GM21723 (cell line): Measurements from ENCODE around the gene TH.
"Not testable (repeated sequence)": the region's sequence is repeated elsewhere in the genome, so short reads cannot be mapped to it uniquely, and the experiment has no call there.

Experiments
- ATAC-seq: cut with Tn5 transposase; IDR thresholded peaks from one replicate; pipeline ENCODE4 v1.9.1; 2021; ENCODE audit warnings: mild to moderate bottlenecking, moderate library complexity; ENCODE audit not compliant: unreplicated experiment

Gene TH

DNA sequence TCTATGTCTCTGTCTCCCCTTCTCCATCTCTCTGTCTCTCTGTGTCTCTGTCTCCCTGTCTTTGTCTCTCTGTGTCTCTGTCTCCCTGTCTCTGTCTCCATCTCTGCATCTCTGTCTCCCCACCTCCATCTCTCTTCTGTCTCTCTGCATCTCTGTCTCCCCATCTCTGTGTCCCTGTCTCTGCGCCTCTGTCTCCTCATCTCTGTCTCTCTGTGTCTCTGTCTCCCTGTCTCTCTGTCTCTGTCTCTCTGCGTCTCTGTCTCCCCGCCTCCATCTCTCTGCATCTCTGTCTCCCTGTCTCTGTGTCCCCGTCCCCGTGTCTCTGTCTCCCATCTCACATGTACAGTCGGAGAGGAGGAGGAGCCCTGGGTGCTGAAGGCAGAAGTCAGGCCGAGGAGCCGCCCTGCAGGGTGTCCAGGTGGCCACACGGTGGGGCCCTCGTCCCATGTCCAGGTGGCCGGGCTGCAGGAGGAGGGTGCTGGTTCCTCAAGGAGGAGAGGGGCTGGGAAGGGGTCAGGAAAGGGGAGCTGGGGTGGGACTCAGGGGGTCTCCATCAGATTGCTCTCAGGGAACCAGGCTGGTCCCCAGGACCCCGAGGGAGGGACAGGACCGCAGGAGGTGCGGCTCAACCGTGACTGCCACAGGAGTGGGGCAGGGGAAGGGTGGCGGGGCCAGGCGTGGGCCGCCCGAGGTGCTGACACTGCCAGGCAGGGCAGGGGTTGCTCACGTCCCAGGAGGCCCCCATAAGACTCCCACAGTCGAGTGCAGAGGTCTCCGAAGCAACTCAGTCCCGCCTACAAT, 25.6 kb upstream of the TH start:
- no peak for ATAC-seq

DNA sequence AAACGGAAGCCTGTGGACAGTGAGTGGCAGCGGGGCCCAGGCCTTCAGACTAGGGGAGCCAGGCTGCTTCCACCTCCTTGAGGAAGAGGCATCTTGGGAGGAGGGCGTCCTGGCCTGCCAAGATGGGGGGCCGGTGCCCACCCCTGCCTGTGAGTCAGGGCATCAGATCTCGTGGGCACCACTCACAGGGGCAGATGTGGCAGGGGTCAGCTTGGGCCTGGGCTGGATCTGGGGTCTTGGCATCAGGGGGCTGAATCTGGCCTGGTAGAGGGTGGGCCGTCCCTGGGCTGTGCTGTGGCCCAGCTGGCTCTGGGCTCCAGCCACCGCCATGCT, 24.1 kb upstream of the TH start:
- no peak for ATAC-seq

DNA sequence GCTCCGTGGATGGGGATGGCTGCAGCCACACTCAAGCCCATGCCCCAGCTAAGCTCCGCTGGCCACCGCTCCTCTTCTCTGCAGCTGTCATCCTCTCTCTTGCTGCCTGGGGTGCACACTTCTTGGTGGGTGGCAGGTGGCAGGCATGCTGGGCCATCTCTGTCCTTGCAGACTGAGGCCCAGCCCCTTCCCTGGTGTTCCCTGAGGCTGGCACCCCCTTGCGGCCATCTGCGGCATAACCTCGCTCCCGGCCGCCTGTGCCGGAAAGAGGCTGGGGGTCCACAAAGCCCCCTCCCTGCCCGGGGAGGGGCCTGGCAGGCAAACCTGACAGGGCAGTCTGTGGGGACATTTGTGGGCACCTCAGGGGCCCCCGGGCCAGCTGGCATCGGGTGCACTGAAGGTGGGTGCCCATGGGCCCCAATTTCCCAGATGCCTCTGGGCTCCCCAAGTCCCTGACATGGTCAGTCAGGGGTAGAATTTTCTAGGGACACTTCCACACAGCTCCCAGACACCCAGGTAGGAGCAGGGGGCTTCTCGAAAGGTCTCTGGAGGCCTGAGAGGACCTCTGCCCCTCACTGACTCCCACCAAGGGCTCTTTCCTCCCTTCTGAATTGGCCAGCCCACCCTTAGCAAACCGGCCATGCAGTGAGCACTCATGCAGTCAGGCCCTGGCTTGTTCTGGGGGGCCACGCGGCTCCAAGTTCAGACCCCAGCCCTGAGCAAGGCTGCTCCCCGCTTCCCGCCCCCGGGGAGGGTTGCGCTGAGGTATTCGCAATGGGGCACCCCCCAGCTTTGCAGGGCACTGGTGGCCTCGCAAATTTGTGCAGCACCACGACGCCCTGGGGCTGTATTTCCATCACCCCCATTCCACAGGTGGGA, 23.5 kb upstream of the TH start:
- ATAC-seq: no peak

DNA sequence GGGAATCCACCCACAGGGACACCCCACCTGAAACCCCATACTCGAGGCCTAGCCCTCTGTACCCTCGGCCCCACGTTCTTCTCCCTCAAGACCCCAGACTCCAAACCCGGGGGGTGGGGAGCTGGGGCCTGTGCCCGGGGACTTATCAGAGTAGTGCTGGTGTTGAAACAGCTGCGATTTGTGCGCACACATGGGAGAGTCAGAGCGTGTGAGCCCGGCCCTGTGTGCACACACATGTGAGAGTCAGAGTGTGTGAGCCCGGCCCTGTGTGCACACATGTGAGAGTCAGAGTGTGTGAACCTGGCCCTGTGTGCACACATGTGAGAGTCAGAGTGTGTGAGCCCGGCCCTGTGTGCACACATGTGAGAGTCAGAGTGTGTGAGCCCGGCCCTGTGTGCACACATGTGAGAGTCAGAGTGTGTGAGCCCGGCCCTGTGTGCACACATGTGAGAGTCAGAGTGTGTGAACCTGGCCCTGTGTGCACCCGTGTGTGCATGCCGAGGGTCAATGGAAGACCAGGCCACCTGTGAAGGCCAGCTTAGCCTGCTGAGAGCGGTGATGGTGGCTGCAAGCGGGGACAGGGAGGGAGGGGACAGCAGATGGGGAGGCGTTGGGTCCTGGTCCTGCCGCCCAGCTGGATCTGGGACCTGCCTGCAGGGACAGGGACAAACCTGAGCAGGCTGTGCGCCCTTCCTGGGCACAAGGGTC, 22.4 kb upstream of the TH start:
- not testable (repeated sequence) for ATAC-seq

DNA sequence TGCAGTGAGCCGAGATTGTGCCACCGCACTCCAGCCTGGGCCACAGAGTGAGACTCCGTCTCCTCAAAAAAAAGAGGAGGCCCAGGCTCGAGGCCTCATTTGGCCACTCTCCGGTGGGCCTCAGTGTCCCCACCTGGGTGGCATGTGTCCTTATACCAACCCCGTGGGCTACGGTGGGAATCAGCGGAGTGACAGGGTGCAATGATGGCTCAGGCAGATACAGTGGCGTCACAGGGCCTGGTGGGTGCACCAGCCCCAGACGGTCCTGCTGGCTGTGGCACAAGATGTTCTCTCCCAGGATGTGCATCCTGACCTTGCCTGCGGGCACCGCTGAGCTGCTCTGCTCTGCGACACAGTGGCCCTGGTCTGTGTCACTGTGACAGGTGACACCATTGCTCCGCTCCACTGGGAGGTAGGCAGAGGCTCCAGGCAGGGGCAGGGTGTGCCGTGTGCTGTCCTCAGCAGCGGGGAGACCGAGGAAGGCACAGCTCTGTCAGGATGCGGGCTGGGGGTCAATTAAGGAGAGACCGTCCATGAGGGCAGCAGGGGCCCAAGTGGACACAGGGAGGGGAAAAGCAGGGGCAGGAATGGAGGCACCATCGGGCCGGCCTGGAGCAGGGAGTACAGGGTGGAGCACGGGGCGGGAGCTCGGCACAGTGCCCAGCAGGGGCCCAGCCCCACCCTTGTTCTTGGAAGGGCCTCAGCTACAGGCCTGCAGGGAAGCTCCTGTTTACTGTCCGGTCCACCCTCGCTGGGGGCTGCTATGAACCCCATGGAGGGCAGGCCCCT, 21.7 kb upstream of the TH start:
- no peak for ATAC-seq

DNA sequence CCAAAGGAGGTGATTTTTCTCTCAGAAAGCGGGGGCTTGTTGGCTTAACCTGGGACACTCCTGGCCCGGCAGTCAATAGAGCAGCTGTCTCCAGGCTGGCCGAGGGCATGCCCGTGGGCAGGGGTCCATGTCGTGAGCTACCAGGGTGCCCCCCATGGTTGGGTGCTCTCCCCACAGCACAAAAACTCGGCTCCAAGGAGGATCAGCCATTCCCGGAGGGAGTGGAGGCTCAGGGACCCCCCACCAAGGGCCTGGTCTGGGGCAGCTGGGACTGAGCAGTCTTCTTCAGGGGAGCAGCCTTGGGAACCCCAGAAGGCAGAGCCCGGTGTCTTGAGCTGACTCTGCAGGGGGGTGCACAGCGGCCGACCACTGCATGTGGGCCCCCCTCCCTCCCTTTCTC, 20.8 kb upstream of the TH start:
- no peak for ATAC-seq

DNA sequence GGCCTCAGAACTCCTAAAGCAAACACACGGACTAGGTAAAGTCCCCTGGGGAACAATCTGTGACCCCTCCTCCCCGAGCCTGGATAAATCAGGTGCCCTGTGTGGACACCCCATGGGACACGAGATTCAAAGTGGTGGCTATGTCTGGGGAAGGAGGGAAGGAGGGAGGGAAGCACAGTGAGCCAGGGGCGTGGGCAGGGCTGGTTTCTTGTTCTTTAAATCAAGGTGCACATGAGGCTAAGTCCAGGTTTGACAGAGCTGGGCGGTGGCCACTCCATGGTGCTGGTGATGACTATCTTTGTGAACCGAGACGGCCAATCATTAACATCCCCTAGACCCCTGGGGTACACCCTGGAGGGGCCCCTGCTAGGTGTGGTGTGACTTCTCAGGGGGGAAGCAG, 20.3 kb upstream of the TH start:
- no peak for ATAC-seq

DNA sequence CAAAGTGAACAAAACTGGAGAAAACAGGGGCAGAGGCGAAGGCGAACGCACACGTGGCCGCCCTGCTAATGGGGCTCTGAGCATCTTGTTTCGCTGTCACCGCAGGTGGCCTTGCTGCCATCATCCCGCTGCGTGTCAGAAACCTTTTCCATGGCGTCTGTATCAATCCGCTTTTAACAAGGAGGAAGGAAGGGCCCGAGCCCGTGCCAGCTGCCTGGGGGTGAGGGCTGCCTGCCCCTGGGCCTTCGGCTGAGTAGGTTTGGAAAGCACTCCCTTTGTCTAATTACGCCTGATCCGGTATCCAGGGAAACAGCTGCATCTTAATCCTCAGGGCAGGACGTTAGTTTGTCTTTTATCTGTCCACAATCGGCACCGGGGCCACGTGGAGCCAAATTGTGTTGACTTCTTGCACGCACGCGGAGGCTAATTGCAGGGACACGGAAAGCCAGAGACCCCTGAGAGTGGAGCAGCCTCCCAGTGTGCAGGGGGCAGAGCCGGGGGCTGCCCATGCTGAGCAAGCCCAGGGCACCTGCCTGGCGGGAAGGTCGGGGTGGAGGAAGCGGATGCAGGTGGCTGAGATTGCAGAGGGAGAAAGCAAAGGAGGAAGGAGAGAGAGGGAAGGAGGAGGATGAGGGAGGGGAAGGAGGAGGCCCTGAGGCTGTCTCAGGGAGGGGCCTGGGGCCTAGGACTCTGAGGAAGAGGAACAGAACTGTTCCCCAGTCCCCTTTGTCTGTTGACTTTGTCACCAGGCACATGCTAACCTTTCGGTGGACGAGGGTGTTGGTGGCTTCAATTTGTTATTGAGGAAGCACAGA, 19.2 kb upstream of the TH start:
- no peak for ATAC-seq

DNA sequence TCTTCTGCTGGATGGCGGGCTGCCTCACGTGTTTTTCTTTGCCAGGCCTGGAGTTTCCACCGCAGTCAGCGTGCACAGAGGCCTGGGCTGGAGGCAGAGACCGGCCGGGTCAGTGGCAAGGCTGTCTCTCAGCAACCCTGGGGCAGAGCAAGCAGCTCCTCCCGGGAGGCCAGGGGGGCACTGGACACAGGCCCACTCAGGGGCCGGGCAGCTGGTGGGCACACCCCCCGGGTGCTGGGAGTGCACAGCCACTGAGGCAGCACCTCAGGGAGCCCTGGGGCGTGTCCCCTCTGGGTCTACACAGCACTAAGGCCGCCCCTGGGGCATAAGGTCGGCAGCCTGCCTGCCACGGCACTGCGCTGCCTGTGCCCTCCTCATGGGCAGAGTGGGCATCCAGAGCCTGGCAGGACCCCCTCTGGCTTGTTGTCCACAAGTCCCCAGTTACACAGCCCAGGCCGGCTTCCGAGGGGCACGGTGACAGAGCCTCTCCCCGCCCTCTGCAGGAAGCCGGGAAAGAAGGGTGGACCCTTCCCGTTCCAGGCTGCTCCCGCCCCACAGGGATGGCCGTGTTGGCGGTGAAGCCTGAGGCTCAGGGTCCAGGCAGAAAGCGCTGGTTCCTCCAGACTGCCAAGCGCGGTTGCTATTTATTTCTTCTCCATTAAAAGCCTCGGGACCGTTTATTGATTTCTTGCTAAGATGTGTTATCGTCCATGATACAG, 18.5 kb upstream of the TH start:
- no peak for ATAC-seq

DNA sequence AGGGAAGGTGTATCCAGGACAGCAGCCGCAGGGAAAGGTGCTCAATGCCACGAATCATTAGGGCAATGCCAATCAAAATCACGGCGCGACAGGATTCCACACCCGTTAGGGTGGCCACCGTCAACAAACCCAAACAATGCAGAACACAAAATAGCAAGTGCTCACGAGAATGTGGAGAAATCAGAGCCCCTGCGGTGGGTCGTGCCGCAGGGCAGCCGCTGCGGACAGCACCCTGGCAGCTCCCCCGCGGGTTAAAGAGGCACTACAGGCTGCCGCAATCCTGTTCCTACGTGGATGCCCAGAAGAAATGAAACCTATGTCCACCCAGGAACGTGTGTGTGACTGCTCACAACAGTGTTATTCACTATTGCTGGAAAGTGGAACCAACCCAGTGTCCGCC, 17.1 kb upstream of the TH start:
- ATAC-seq: no peak

DNA sequence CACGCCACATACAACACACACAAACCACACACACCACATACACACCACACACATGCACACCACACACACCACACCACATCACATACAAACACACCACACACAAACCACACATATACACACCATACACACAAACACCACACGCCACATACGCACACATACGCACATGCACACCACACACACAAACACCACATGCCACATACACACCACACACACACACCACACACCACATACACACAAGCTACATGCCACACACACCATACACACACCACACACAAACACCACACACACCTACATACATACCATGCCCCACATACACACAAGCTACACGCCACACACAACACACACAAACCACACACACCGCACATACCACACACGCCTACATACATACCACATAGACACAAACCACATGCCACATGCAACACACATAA, 15.7 kb upstream of the TH start:
- no peak for ATAC-seq

DNA sequence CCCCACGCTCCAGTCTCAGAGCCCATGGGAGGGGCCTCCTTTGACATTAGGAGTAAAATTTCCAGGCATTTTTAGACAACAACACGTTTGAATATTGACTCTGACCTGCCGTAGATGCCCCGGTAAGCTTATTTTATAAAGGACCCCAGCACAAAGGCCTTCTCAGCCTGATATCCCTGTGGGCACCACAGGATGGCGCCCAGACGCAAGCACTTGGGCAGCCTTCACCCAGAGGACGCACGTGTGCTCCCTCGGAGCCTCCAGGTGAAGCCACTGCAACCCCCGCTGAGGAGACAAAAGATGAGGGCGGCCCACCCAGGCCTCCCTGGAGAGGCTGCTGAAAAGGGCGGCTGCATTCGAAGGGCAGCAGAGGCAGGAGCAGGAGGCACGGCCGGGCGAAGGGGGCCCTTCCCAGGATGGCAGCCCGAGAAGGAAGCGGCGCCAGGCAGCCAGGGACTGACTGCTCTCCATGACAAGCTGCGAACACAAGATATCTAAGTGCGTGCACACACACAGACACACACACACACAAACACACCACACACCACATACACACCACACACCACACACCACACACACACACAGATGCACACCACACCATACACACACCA, 15.2 kb upstream of the TH start:
- no peak for ATAC-seq

DNA sequence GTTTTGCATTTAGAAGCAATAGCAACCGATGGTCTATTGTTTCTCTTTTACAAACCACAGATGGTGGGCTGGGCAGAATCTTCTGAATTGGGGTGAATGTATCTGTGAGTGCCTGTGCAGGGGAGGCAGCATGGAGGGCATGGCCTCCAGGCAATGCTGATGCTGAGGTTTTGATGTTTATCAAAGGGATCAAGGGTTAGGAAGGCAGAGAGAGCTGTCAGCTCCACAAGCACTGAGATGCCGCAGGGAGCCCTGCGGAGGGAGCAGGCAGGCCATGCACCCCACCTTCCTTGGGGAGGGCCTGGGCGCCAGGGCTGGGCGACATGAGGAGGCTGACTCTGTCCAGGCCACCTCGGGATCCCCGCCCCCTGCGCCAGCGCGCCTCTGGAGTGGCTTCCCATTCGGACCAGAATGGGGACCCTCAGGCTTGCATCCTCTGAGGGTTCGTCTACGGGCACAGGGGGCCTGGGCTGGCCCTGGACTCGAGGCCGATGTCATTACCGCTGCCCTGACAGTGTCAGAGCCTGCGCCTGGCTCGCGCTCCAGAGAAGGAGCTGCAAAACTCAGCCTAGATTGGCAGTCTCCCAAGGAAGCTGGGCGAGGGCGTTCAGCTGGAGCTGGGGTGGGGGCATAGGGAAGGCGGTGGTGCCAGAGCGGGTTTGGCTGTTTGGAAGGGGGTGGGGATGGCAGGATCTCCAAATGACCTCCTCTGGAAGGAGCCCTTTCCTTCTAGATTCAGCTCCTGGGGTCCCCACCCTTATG, 13.9 kb upstream of the TH start:
- no peak for ATAC-seq

DNA sequence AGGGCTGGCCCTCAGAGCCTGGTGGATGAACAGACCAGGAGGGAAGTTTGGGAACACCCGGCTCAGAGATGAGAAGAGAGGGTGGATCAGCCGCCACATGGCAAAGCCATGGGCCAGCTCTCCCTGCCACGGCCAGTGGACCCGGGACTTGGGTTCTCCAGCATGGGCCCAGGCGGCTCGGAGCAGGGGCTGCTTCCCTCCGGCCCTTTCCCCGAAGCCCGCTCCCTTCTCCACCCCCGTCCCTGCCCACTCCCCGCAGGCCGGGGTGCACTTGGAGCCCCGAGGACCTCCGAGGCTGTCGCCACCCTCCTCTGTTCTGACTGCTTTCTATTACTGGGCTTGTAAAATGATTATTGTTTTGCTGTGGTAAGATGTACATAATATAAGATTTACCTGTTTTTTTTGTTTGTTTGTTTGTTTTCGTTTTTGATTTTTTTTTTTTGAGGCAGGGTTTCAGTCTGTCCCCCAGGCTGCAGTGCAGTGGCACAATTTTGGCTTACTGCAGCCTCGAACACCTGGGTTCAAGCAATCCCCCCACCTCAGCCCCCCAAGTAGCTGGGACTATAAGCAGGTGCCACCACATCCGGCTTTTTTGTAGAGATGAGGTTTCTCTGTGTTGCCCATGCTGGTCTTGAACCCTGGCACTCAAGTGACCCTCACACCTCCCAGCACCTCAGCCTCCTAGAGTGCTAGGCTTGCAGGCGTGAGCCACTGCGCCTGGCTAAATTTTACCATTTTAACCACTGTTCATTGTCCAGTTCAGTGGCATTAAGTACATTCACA, 11.3 kb upstream of the TH start:
- ATAC-seq: no peak

DNA sequence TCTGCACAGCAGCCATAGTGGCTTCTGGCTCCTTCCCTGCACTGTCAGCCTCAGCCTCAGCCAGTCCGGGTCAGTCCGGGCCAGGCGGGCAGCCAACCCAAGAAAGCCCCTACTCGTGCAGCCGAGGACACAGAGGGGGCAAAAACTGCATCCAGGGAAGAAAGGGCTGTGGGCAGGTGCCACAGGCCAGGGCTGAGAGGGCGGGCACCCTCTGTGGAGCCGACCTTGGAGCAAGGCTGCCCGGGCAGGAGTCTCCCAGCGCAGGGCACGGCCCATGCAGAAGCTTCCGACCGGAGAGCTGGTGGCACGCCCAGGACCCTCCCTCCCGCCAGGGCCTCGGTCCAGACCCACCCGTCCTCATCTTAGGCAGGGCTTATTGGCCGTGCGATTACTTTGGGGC, 10.5 kb upstream of the TH start:
- no peak for ATAC-seq

DNA sequence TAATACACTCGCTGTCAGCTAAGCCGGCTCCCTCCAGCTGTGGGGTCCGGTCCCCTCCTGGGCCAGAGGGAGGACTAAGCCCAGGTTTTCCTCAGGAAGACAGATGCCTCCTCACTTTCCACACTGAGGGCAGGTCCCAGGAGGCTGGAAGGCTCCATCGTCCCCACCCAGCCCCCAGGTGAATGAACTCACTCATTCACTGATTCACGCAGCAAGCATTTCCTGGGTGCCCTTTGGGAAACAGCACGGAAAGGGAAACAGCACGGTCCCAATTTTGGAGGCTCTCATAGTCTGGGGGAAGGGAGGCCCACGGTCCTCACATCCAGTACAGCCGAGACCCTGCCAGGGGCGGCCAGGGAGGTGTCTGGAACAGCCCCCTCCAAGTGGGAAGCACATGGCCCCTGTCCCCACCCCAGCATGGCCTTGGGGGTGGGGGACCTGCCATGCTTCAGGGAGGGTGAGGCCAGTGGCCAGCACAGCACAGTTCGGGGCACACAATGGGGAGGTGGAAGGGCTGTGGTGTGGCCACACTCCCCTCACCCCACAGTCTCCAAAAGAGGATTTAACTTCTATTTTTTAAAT, 9.3 kb upstream of the TH start:
- ATAC-seq: no peak

DNA sequence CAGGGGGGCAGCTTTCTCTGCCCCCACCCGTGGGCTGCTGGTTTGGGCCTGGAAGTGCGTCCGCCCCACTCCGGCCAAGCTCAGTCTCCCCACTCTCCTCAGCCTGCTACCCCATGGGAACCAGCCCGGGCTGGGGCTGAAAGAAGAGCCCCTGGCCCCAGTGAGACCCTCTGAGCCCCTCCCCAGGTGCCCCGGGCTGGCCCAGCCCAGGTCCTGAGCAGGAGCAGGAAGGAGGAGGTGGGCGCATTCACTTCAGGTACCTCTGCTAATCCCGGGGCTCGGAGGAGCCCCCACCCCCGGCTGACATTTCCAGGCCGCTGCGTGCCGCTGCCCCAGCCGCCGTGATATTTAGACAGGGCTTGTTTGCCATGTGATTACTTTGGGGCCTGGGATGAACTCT, 8.7 kb upstream of the TH start:
- no peak for ATAC-seq
